Mammary microvascular endothelial cell (primary cell): ENCODE data around the gene UBE3B. TPM values are rescaled to one million over a fixed set of nuclear protein-coding genes. Genes with fewer than 3 reads are reported as not detected.

Source experiments
- total RNA-seq: library from RNA; depleted of rRNA; stranded (reverse); fragments of >200 nt; gene quantifications from 2 replicates; pipeline ENCODE4 v1.2.3, GENCODE V29; 2015

Gene UBE3B, protein sequence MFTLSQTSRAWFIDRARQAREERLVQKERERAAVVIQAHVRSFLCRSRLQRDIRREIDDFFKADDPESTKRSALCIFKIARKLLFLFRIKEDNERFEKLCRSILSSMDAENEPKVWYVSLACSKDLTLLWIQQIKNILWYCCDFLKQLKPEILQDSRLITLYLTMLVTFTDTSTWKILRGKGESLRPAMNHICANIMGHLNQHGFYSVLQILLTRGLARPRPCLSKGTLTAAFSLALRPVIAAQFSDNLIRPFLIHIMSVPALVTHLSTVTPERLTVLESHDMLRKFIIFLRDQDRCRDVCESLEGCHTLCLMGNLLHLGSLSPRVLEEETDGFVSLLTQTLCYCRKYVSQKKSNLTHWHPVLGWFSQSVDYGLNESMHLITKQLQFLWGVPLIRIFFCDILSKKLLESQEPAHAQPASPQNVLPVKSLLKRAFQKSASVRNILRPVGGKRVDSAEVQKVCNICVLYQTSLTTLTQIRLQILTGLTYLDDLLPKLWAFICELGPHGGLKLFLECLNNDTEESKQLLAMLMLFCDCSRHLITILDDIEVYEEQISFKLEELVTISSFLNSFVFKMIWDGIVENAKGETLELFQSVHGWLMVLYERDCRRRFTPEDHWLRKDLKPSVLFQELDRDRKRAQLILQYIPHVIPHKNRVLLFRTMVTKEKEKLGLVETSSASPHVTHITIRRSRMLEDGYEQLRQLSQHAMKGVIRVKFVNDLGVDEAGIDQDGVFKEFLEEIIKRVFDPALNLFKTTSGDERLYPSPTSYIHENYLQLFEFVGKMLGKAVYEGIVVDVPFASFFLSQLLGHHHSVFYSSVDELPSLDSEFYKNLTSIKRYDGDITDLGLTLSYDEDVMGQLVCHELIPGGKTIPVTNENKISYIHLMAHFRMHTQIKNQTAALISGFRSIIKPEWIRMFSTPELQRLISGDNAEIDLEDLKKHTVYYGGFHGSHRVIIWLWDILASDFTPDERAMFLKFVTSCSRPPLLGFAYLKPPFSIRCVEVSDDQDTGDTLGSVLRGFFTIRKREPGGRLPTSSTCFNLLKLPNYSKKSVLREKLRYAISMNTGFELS
- total RNA-seq: 42.0 and 43.8 TPM in 2 replicates

DNA sequence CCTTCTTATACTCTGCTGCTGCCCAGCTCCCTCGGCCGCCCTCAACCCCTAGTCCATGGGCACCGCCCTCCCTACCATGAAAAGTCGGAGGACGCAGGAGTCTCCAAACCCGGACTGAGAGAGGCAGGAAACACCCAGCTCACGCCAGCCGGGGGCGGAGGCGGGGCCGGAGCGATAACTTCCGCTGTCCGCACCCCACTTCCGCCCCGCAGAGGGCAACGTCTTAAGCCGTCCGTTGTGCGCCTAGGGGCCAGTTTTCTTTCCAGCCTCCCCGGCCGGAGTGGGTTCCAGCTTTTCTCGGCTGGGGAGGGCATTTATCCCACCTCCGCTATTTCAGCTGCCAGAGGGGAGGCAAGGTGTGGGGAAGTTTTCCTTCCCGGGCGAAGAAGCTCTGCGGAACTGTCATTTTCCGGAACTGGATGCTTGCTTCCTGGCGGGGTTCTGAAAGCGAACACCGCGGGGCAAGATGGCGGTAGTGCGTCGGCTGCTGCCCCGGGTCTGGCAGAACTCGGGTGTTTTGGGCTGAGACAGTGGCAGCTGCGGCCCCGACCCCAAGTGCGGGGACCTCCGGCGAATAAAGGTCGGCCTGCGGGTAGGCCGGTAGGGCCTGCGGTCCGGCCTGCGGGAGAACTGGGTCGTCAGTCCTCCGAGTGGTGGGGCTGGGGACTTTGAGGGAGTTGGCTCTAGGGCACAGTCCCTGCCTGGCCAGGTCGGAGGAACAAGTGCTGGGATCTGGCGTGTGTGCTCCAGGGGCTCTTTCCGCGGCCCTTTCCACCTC, at the start of gene UBE3B, which contains the start of gene KCTD10:
Gene UBE3B, plus strand, starts transcription at position 450 of the 778 bp plus-strand sequence. CDS start 5,918 bp downstream, outside the sequence.
Gene KCTD10, minus strand, starts transcription at position 116 of the 778 bp plus-strand sequence. Its CDS starts 38 bp downstream, at position 78.

DNA sequence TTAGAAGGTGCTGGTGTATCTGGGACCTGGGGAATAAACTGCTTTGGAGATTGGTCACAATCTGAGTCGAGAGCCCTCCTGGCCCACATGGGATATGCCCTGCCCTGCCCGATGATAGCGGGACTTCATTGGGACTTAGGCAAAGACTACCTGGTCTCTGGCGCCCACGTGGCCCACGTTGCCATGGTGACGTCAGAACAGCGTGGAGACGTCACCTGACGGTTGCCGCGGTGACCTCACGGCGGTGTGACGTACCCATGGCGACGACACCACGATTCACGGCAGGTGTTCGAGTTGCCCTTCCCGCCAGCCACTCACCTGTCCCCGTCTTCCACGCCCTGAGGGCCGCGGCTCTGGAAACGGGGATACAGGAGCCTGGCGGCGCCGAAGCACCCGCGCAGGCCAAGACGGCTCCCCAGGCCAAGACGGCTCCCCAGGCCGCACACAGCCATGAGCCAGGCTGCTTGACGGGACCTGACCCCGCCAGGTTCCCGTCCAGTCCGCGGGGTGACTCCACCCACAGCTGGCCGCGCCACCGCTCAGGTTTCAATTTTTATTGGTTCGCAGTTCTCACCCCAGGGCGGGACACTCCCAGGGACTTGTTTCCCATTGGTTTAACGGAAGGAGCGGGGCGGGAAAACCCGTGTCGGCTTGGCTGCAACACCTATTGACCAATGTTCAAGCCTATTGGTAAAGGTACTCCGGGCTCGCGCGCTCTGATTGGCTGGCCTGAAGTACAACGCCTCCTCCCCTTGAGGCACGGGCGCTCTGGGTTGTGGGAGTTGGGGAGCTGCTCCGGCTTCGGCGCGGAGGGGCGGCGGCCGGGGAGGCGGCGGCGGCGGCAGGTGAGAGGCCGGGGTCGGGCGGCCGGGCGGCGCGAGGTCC, 95.8 kb downstream of the UBE3B start, which contains the start of the genes MMAB and MVK:
Gene MMAB, minus strand, starts transcription at position 476 of the 885 bp plus-strand sequence. Its CDS starts 24 bp downstream, at position 452.
Gene MVK, plus strand, starts transcription at position 766 of the 885 bp plus-strand sequence. CDS start 1,029 bp downstream, outside the sequence.

Other genes starting within 250 kb of the UBE3B start
- not detected in 2 replicates for gene FOXN4, start 168.3 kb upstream of the UBE3B start, total RNA-seq
- gene MYO1H, start 129.7 kb upstream of the UBE3B start, total RNA-seq: not detected in 2 replicates
- gene KCTD10, start 334 bp upstream of the UBE3B start, total RNA-seq: 54.8 and 64.8 TPM in 2 replicates
- gene MMAB, start 95.9 kb downstream of the UBE3B start, total RNA-seq: 49.3 and 58.4 TPM in 2 replicates
- gene MVK, start 96.2 kb downstream of the UBE3B start, total RNA-seq: 21.2 and 28.0 TPM in 2 replicates
- gene FAM222A, start 236.2 kb downstream of the UBE3B start, total RNA-seq: 1.0 and 1.1 TPM in 2 replicates